LNCaP clone FGC (cell line): ENCODE measurements around the gene UBL7.

Experiments used
- DNase-seq: peaks from one replicate; pipeline ENCODE4 v3.0.0-alpha.2; 2011; ENCODE audit warnings: low read depth
- H3K4me3 ChIP-seq: 2 replicates; pipeline ENCODE4 v1.5.1; 2011; ENCODE audit warnings: mild to moderate bottlenecking, low read depth, low read length, control low read depth
- CTCF ChIP-seq: IDR thresholded peaks from 2 replicates; pipeline ENCODE4 v1.5.1; 2012; ENCODE audit warnings: mild to moderate bottlenecking; ENCODE audit not compliant: control insufficient read depth, insufficient read depth; ENCODE audit errors: extremely low read depth

UBL7 gene

GRCh38 chr15:74438206-74438605, 22.8 kb downstream of the UBL7 start:
- no peak overlapping the region for H3K4me3 ChIP-seq
- no peak for TF ChIP-seq CTCF
- no peak for DNase-seq

GRCh38 chr15:74434263-74435136, 26.5 kb downstream of the UBL7 start:
- no peak for DNase-seq
- no peak for TF ChIP-seq CTCF
- peak overlapping the region; percentile 51 for H3K4me3 ChIP-seq

GRCh38 chr15:74433592-74434262, 27.2 kb downstream of the UBL7 start, which contains the start of gene SEMA7A:
TSS of gene SEMA7A (minus strand) at chr15:74433958. CDS start at chr15:74433918, 40 bp downstream.
- peak within 1 kb of the TSS; percentile 51 for H3K4me3 ChIP-seq
- TF ChIP-seq CTCF, result no peak
- DNase-seq, result peak; percentile 6

- TF ChIP-seq CTCF, result no peak
- no peak for DNase-seq
- peak overlapping the region; percentile 51 for H3K4me3 ChIP-seq
Observed at GRCh38 chr15:74432968-74433591, 27.9 kb downstream of the UBL7 start.

GRCh38 chr15:74432271-74432967, 28.5 kb downstream of the UBL7 start:
- DNase-seq, result no peak
- no peak for TF ChIP-seq CTCF
- H3K4me3 ChIP-seq, result peak overlapping the region; percentile 51

GRCh38 chr15:74431645-74432044, 29.3 kb downstream of the UBL7 start:
- DNase-seq, result no peak
- TF ChIP-seq CTCF, result no peak
- no peak overlapping the region for H3K4me3 ChIP-seq
